ENCODE results near the gene ANKFY1.

- no peak for TF ChIP-seq CTCF (IDR thresholded peaks at IDR 0.05)
- no peak for TF ChIP-seq ZFX (IDR thresholded peaks at IDR 0.05; ENCODE audit: borderline replicate concordance)
These were observed 29.8 kb upstream of the ANKFY1 start for GRCh38 chr17:4293572-4293971.

Data from 22Rv1 (cell line).